K562 (cell line): ENCODE results near the gene STON1. TPM values are rescaled to one million over a fixed set of nuclear protein-coding genes. Genes with fewer than 3 reads are reported as not detected.

Experiments used
- ATAC-seq: fragments of 200-7000 bp; cut with Tn5 transposase; 3 replicates; pipeline ENCODE4 v1.9.1; 2020; ENCODE audit warnings: moderate library complexity
- BruUV-seq: library from RNA; stranded (reverse); fragments of 400-500 nt; replicated peaks from 2 replicates; lab custom pipeline; 2021; lab: Mats Ljungman, UMichigan
- CTCF ChIA-PET: fragments of 300-600 bp; formaldehyde crosslinking; extraction: SDS; loops from one replicate; lab custom pipeline; 2021; ENCODE audit warnings: low intra/inter-chr PET ratio; lab: Yijun Ruan, JAX
- POLR2A ChIA-PET: fragments of 300-600, 350-650 bp; sonication (Branson Sonifier 250); formaldehyde crosslinking; extraction: SDS; loops from one replicate; lab custom pipeline; 2021; ENCODE audit warnings: antibody characterized with exemption, inconsistent platforms; lab: Yijun Ruan, JAX
- DNase-seq, 4 experiments: peaks; one replicate each; pipeline versions ENCODE4 v3.0.0 to v3.0.0-alpha.2; 2011 to 2018; ENCODE audit warnings: low spot score in 3 of 4, mixed read lengths in 3 of 4; ENCODE audit errors: extremely low read depth in 1 of 4
- FAIRE-seq: peaks from 2 replicates; lab custom pipeline; 2011; peaks lifted over from hg19 to GRCh38; lab: Jason Lieb, UNC
- H2AFZ ChIP-seq: 2 replicates; pipeline ENCODE4 v1.6.0; 2011; ENCODE audit warnings: low read depth, low read length, control low read depth, inconsistent platforms
- H3K27ac ChIP-seq: fragments of 200-600 bp; 3 replicates; pipeline ENCODE4 v1.8.0; 2011; ENCODE audit warnings: low read depth, mild to moderate bottlenecking, control low read depth, inconsistent platforms, low read length, moderate library complexity, mixed read lengths; ENCODE audit errors: extremely low read depth
- H3K27me3 ChIP-seq, 2 experiments: fragments of 300-600 bp in 1 of 2; 2 replicates in 1 of 2; 3 replicates in 1 of 2; pipeline versions ENCODE4 v1.6.0 to v1.8.0; 2011; ENCODE audit warnings: inconsistent platforms in 2 of 2, low read length in 2 of 2, mild to moderate bottlenecking in 1 of 2, mixed read lengths in 1 of 2, moderate library complexity in 1 of 2; ENCODE audit not compliant: control insufficient read depth in 2 of 2, insufficient read depth in 2 of 2
- H3K36me3 ChIP-seq: fragments of 300-600 bp; 3 replicates; pipeline ENCODE4 v1.8.0; 2011; ENCODE audit warnings: mild to moderate bottlenecking, low read length, inconsistent platforms; ENCODE audit not compliant: control insufficient read depth, insufficient read depth
- H3K4me1 ChIP-seq, 2 experiments: fragments of 200-600 bp in 1 of 2; replicated peaks in 1 of 2; 2 replicates in 1 of 2; 3 replicates in 1 of 2; pipeline versions ENCODE4 v1.5.1 to v1.8.0; 2011; ENCODE audit warnings: inconsistent platforms in 2 of 2, low read length in 2 of 2, mild to moderate bottlenecking in 1 of 2, mixed read lengths in 1 of 2, moderate library complexity in 1 of 2; ENCODE audit not compliant: control insufficient read depth in 2 of 2, insufficient read depth in 2 of 2
- H3K4me2 ChIP-seq: 2 replicates; pipeline ENCODE4 v1.6.1; 2011; ENCODE audit warnings: low read length, control low read depth, inconsistent platforms, mixed read lengths; ENCODE audit not compliant: insufficient read depth
- H3K4me3 ChIP-seq: fragments of 200-600 bp; sonication (generic), shearing (Covaris generic); 2 replicates; pipeline ENCODE4 v1.5.1; 2016; ENCODE audit warnings: control low read depth, inconsistent platforms
- H3K79me2 ChIP-seq: fragments of 200-600 bp; 3 replicates; pipeline ENCODE4 v1.8.0; 2011; ENCODE audit warnings: low read length, inconsistent platforms; ENCODE audit not compliant: control insufficient read depth, insufficient read depth
- H3K9ac ChIP-seq, 2 experiments: 2 replicates each; pipeline versions ENCODE4 v1.6.0 to v1.6.1; 2011; ENCODE audit warnings: low read depth in 2 of 2, low read length in 2 of 2, control low read depth in 1 of 2, inconsistent platforms in 1 of 2, mild to moderate bottlenecking in 1 of 2, mixed read lengths in 1 of 2; ENCODE audit not compliant: insufficient read depth in 1 of 2
- H3K9me1 ChIP-seq: one replicate; pipeline ENCODE4 v1.6.0; 2011; ENCODE audit warnings: inconsistent platforms, mild to moderate bottlenecking, low read length, moderate library complexity; ENCODE audit not compliant: control insufficient read depth, insufficient read depth
- H3K9me3 ChIP-seq: replicated peaks from 2 replicates; pipeline ENCODE4 v1.5.1; 2011; ENCODE audit warnings: low read depth, low read length, inconsistent platforms; ENCODE audit not compliant: control insufficient read depth, insufficient read depth
- H4K20me1 ChIP-seq: replicated peaks from 2 replicates; pipeline ENCODE4 v1.6.1; 2011; ENCODE audit warnings: low read length, inconsistent platforms, mixed read lengths; ENCODE audit not compliant: control insufficient read depth, insufficient read depth
- CHD4 ChIP-seq: fragments of 200-600 bp; sonication (generic); IDR thresholded peaks from 3 replicates; pipeline ENCODE4 v1.6.1; 2012; ENCODE audit warnings: low read depth, mild to moderate bottlenecking, mixed read lengths, low read length, inconsistent platforms; ENCODE audit not compliant: insufficient read depth, insufficient replicate concordance, poor library complexity, severe bottlenecking
- MAFG ChIP-seq: fragments of 450-650 bp; conservative IDR thresholded peaks from 2 replicates; pipeline ENCODE4 v1.6.1; 2016; ENCODE audit warnings: missing genetic modification characterization, missing compliant biosample characterization
- MAX ChIP-seq: sonication (generic); formaldehyde crosslinking; IDR thresholded peaks from 2 replicates; pipeline ENCODE4 v1.9.0; 2022; ENCODE audit warnings: mild to moderate bottlenecking, missing genetic modification reagents
- POLR3A ChIP-seq: IDR thresholded peaks from 2 replicates; pipeline ENCODE4 v1.6.1; 2011; ENCODE audit warnings: borderline replicate concordance, mild to moderate bottlenecking, moderate library complexity; ENCODE audit not compliant: insufficient read length, insufficient read depth; ENCODE audit errors: extremely low read depth
- RBM22 ChIP-seq: fragments of 200-400 bp; formaldehyde crosslinking; IDR thresholded peaks from 2 replicates; pipeline ENCODE4 v1.6.1; 2018; ENCODE audit warnings: low read length, low read depth; ENCODE audit not compliant: poor library complexity, severe bottlenecking
- ZBTB7A ChIP-seq: IDR thresholded peaks from 2 replicates; pipeline ENCODE4 v1.6.1; 2011; ENCODE audit warnings: low read depth, mild to moderate bottlenecking, low read length, moderate library complexity, borderline replicate concordance; ENCODE audit not compliant: control insufficient read depth
- ZFP1 ChIP-seq: fragments of 450-650 bp; formaldehyde crosslinking; IDR thresholded peaks from 2 replicates; pipeline ENCODE4 v1.4.0; 2020; ENCODE audit warnings: mild to moderate bottlenecking, mixed read lengths
- ZNF717 ChIP-seq: fragments of 250-450 bp; sonication (Bioruptor Pico); IDR thresholded peaks from 2 replicates; pipeline ENCODE4 v1.5.0; 2021
- WGBS: fragments of 100-300 bp; shearing (Covaris generic); methylation state at CpG from one replicate; pipeline ENCODE4 v1.1.6; 2016; ENCODE audit warnings: low coverage, mixed read lengths; ENCODE audit not compliant: insufficient coverage; ENCODE audit errors: missing lambda C conversion rate; 5-methylcytosine and 5-hydroxymethylcytosine counted together
- in situ Hi-C: fragments of 300-500 bp; cut with MboI; formaldehyde crosslinking; loops from 4 replicates; pipeline ENCODE4 v1.15.0; 2018; ENCODE audit warnings: inconsistent platforms, mixed read lengths
- intact Hi-C: fragments of 100-400 bp; cut with micrococcal nuclease; formaldehyde crosslinking; loops from 2 replicates; pipeline ENCODE4 v1.14.2; 2022
- polyA plus RNA-seq, 8 experiments: library from polyadenylated mRNA; depleted of rRNA in 4 of 8; stranded (reverse) in 5 of 8; unstranded in 3 of 8; fragments of >200 nt; fragmentation: Nextera tagmentation in 2 of 8; fragmentation: Illumina TruSeq in 1 of 8; extraction: Ambion mirVana in 2 of 8; extraction: Trizol in 1 of 8; gene quantifications; 2 replicates each; pipeline versions ENCODE4 v1.2.1 to v1.2.3, GENCODE V29; 2011 to 2014; ENCODE audit warnings: inconsistent platforms in 1 of 8, missing spikeins in 1 of 8
- total RNA-seq, 7 experiments: library from RNA; depleted of rRNA in 6 of 7; stranded (reverse); fragments of >200 nt in 6 of 7; fragmentation: Illumina TruSeq in 2 of 7; extraction: Trizol in 2 of 7; gene quantifications; 2 replicates each; pipeline versions ENCODE4 v1.2.1 to v1.2.3, GENCODE V29; 2011 to 2021; ENCODE audit warnings: low replicate concordance in 1 of 7
- TF ChIP-seq, protein P1 (sequence below): fragments of 250-450 bp; sonication (Bioruptor Pico); IDR thresholded peaks from 2 replicates; pipeline ENCODE4 v1.5.0; 2021; ENCODE audit warnings: mild to moderate bottlenecking, borderline replicate concordance
- TF ChIP-seq, protein P2 (sequence below): sonication (generic); formaldehyde crosslinking; IDR thresholded peaks from 2 replicates; pipeline ENCODE4 v1.8.0; 2022; ENCODE audit warnings: mild to moderate bottlenecking, low read depth, missing genetic modification reagents

Gene STON1
- total and polyA plus RNA-seq, 9 of the 15 experiments (the other 6 are each of a cell fraction or from before 2014, with no cell fraction given) = 0.07 to 1.2 (median 0.55) TPM

DNA sequence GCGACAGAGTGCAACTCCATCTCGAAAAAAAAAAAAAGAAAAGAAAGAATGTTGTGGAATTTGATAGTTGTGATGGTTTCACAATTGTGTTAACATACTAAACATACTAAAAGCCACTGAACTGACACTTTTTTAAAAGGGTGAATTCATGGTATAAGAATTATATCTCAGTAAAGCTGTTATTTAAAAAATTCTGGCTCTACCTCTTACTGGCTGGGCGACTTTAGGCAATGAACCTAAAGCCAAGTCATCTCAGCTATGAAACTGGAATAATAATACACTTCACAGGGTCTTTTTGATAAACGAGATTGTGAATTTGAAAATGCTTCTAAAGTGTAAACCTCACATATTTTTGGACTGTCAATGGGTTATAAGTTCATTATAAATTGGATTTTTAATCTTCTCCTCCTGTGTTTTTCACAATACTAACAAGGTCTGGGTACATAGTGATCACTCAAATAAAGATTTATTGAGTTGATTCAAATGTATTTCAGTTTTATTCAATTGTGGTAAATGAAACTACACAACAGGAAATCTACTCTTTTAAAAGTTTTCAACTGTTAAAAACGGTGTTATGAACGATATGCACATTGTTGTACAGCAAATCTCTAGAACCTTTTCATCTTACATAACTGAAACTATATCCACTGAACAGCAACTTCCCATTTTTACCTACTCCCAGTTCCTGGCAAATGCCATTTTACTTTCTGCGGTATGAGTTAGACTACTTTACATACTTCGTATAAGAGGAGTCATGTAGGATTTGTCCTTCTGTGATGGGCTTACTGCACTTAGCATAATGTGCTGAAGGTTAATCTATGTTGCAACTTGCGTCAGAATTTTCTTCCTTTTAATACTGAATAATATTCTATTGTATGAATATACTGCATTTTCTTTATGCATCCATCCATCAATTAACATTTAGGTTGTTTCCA is 44.7 kb downstream of the STON1 start:
- no TSS peak for BruUV-seq

More for the DNA sequence above, 44.7 kb downstream of the STON1 start:
- Histone ChIP-seq H3K9me1 (no peaks in the 10 kb centered on the region), H4K20me1 (no peaks in the 10 kb centered on the region), H3K36me3 (no peaks in the 10 kb centered on the region), H3K4me3 (no peak overlapping the region), H2AFZ (no peak overlapping the region), H3K27ac (no peak overlapping the region), H3K9me3 (no peaks in the 10 kb centered on the region), H3K9ac (no peak overlapping the region), H3K27me3 (no peaks in the 10 kb centered on the region), H3K79me2 (no peaks in the 10 kb centered on the region), H3K4me1 (peaks cover 5 to 6% of the 10 kb centered on the region in 2 experiments; a peak in 2 of 5 replicates), H3K4me2 (no peak overlapping the region)
- in situ Hi-C loops (no loop called here), intact Hi-C loops (no loop called here)
- POLR2A ChIA-PET = no interaction called here
- CTCF ChIA-PET = no interaction called here
- no peak for ATAC-seq
- WGBS = 9% methylated on average over 8 of the region's 9 CpGs
- TF ChIP-seq, protein P1, sequence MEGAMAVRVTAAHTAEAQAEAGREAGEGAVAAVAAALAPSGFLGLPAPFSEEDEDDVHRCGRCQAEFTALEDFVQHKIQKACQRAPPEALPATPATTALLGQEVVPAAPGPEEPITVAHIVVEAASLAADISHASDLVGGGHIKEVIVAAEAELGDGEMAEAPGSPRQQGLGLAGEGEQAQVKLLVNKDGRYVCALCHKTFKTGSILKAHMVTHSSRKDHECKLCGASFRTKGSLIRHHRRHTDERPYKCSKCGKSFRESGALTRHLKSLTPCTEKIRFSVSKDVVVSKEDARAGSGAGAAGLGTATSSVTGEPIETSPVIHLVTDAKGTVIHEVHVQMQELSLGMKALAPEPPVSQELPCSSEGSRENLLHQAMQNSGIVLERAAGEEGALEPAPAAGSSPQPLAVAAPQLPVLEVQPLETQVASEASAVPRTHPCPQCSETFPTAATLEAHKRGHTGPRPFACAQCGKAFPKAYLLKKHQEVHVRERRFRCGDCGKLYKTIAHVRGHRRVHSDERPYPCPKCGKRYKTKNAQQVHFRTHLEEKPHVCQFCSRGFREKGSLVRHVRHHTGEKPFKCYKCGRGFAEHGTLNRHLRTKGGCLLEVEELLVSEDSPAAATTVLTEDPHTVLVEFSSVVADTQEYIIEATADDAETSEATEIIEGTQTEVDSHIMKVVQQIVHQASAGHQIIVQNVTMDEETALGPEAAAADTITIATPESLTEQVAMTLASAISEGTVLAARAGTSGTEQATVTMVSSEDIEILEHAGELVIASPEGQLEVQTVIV = no peak
- TF ChIP-seq ZNF717 (no peak), RBM22 (no peak), POLR3A (no peak), MAX (no peak), ZFP1 (CRISPR knock-in tag) (no peak), MAFG (tag) (no peak), ZBTB7A (no peak), CHD4 (no peak)
- TF ChIP-seq, protein P2, sequence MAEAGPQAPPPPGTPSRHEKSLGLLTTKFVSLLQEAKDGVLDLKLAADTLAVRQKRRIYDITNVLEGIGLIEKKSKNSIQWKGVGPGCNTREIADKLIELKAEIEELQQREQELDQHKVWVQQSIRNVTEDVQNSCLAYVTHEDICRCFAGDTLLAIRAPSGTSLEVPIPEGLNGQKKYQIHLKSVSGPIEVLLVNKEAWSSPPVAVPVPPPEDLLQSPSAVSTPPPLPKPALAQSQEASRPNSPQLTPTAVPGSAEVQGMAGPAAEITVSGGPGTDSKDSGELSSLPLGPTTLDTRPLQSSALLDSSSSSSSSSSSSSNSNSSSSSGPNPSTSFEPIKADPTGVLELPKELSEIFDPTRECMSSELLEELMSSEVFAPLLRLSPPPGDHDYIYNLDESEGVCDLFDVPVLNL (CRISPR knock-in tag) = no peak
- no peak for DNase-seq
- no peak for FAIRE-seq
